NCI-H2196 (cell line): ENCODE results near the gene FNTB.
"Not testable (repeated sequence)": the region's sequence is repeated elsewhere in the genome, so short reads cannot be mapped to it uniquely, and the experiment has no call there.

Source experiments
- DNase-seq: peaks from one replicate; lab custom pipeline; 2025; ENCODE audit not compliant: unreplicated experiment; lab: John Stamatoyannopoulos, UW

The FNTB gene

DNA sequence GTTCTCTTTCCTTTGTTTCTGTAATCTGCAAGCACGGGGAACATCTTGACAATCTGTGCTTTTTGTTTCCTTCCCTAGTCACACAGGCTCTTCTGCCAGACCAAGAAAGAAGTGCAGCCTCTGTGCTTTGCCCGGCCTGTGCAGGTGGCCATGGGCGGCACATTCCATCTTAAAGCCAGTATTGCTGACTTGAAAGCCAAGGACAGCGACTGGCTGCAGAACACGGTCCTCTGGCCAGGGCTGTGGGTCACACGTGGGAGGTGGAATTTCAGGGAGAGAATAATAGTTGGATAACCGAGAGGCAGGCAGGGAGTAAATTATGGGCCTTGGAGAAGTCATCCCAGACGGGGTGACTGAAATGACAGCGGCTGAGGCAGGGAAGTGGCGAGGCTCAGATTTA lies 24.8 kb downstream of the FNTB start:
- DNase-seq: no peak

DNA sequence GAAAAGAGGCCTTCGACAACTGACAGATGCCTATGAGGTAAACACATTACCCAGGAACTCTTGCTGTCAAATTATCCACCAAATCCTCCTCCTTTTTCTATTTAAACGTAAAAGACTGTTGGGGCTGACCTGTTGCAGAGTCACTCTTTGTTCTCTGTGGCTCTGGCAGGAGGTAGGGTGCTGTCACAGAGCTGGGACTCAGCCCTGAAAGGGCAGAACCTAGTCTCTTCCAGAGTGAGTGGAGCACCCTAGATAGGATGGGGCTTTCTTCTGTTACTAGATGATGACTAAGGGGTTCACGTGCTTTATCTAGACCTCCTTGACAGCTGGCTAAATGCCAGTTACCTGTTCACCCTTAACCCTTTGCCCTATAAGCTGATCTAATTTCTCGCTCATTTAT lies 25.7 kb downstream of the FNTB start:
- no peak for DNase-seq

DNA sequence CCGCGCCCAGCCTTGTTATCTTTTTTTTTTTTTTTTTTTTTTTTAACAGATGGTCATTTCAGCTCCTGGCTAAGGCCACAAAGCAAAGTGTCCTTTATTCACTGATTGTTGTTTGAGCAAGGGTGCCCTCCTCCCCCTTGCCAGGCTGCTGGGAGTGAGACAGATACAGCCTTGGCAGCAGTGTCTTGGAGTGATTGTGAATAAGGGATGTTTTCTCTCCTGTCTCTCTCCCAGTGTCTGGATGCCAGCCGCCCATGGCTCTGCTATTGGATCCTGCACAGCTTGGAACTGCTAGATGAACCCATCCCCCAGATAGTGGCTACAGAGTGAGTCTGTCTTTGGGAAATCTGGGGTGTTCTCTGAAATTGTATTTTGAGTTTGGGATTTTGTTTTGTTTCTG lies 28.7 kb downstream of the FNTB start:
- no peak for DNase-seq

DNA sequence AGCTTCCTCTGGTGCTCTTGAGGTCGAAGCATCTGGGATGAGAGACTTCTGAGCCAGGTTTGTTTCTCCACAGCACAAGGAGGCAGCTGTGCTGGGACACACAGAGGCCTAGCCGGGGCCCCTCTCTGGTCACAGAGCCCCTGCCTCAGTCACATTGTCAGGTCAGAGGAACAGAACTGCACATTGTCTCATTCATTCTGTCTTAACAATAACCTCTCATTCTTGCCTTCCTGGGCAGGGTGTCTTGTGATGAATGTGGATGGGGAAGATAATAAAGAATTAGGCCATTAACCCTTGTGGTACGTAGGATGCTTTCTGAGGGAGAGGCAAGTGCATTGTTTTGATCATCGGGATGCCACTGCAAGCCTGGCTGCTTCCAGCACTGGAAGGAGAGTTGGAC lies 29.8 kb downstream of the FNTB start:
- DNase-seq: no peak

DNA sequence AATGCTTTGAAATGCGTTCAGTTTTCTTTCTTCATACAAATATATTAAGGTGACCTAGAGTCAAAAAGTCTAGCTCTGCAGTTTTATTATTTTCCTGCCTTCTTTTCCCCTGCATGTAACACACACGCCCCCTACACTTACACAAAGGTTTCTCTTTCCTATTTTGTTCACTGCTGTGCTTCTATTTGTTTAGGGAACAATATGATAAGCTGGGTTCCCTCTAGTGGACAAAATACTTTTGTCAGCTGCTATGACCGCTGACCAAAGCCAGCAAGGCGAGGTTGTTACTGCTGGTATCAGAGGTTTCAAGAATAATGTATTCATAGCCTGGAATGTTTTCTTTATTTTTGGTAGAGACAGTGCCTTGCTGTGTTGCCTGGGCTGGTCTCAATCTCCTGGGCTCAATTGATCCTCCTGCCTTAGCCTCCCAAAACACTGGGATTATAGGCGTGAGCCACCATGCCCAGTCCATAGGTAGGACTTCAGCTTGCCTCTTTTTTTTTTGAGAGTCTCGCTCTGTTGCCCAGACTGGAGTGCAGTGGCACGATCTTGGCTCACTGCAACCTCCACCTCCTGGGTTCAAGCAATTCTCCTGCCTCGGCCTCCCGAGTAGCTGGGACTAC lies 33.4 kb downstream of the FNTB start:
- peak; percentile 70 for DNase-seq

DNA sequence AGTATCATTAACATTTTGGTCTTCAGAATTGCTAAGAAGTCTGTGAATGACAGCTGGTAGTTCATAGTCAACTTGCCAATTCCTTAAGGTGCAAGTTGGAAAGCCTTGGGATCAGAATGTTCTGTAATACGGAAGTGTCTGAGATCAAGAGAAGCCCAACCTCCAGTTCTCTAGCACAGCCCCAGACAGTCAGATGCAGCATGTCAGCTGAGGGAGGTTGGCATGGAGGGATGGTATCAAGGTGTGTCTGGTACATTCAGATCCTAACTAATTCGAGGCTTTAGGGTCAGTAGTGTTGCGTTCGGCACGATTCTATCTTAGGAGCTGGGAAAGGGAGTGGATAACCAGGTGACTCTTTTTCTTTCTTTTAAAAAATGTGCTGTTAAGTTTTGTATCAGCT lies 38.3 kb downstream of the FNTB start:
- DNase-seq: no peak

DNA sequence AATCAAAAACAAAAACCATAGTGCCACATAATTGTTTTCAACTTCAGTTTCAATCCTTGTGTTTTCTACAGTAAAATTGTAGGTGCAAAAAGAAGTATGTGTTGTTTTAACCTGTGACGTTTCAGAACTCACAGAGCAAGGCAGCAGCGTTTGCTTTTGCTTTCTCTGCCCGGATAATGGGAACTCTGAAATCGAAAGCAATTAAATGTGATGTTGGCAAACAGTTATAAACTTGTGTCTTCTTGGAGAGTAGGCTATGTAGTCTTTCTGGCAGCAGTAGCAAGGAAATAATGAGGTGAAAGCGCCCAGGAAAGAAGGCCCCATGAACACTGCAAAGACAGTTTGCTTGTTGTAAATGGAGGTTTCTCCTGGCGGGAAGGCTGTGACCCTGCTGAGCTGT lies 39.1 kb downstream of the FNTB start:
- DNase-seq: no peak

DNA sequence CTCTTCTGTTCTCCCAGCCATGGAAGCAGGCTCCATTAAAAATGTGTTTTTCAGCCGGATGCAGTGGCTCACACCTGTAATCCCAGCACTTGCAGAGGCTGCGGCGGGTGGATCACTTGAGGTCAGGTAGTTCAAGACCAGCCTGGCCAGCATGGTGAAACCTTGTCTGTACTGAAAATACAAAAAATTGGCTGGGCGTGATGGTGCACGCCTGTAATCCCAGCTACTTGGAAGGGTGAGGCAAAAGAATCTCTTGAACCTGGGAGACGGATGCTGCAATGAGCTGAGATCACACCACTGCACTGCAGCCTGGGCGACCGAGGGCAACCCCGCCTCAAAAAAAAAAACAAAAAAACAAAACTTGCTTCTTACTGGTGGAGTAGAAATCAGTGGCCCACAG lies 39.8 kb downstream of the FNTB start:
- no peak for DNase-seq

DNA sequence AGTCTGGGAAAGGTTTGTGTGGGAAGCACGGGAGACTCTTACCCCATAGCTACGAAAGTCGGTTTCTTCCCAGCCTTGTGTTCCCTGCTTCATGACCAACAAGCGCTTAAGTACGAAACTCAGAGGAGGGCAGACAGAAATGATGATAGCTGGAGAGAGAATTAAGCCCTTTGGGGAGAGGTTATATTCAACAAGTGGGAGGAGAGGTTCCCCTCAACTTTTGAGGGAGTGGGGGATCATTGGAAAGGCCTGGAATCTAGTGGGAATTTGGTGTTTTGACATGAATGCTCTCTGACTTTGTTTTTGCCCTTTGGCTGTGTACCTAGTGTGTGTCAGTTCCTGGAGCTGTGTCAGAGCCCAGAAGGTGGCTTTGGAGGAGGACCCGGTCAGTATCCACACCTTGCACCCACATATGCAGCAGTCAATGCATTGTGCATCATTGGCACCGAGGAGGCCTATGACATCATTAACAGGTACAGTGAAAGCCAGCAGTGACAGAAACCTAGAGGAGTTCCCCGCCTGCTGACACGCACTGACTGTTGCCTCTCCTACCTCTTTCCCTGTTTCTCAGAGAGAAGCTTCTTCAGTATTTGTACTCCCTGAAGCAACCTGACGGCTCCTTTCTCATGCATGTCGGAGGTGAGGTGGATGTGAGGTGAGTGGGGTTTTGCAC lies 40.6 kb downstream of the FNTB start:
- DNase-seq: no peak

DNA sequence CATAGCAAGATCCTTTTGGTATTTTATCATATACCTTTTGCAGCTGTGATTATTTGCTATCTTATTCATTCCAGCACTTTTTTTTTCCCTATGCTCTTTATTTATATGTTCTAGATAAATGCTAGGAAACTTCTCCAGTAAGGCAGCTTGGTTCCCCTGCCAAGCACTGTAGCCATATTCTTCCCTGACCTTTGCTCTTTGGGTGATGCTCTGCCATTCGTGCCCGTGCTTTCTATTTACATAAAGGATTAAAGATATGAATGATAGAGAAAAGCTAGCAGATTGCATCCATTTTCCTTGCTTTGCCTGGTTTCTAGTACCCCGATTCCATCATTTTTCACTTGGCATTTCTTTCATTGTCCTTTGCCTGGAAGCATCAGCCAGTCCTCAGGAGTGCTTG lies 42.2 kb downstream of the FNTB start:
- DNase-seq: no peak

DNA sequence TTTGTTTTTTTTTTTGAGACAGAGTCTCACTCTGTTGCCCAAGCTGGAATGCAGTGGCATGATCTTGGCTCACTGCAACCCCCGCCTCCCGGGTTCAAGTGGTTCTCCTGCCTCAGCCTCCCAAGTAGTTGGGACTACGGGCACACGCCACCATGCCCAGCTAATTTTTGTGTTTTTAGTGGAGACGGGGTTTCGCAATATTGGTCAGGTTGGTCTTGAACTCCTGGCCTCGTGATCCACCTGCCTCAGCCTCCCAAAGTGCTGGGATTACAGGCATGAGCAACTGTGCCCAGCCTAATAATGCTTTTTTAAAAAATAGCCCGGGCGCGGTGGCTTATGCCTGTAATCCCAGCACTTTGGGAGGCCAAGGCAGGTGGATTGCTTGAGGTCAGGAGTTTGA lies 44.6 kb downstream of the FNTB start:
- not testable (repeated sequence) for DNase-seq

DNA sequence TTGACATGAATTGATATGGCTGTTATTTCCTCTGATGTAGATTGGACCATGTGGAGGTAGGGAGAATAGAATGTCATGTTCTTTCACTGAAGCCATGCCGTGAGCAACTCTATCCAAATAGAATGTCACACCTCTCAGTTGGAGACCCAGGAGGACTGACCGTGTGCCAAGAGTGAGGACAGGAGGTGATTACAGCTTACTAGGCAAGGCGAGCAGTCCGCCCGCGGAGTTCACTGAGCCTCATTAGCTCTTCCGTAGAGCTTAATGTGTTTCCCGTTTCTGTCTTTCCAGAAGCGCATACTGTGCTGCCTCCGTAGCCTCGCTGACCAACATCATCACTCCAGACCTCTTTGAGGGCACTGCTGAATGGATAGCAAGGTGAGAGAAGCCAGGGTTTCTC lies 45.6 kb downstream of the FNTB start:
- no peak for DNase-seq

DNA sequence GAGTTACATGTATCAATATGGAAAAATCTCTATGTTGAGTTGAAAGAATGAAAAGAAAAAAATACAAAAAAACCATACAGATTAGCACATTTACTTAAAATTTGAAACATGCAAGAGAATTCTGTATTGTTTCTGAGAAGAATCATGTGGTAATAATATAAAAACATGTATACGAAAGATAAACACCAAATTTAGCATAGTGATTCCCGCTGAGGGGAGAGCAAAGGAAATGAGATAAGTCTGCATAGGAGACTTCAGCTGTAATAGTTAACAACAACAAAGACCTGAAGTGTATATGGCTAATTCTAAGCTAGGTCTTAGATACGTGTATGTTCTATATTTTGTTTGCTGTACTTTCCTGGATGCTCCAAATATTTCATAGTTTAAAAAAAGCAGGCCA lies 46.5 kb downstream of the FNTB start:
- DNase-seq: no peak

DNA sequence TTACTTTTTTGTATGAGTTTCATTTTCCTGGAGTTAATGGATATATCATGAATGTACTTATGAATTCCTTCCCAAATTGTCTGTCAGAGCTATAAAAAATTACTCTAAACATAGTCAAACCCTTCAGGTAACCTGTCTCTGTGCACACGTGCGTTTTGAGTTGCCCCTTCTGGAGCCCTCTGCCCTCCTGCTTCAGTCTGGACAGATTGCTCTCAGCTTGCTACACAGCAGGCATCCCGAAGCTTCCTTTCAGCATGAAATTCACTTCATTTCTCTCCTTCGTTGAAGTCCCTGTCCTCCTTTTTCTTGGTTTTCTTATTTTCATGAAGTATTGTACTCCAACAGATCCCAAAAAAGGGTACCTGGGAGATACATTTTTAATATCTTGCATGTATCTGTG lies 47.3 kb downstream of the FNTB start:
- no peak for DNase-seq

DNA sequence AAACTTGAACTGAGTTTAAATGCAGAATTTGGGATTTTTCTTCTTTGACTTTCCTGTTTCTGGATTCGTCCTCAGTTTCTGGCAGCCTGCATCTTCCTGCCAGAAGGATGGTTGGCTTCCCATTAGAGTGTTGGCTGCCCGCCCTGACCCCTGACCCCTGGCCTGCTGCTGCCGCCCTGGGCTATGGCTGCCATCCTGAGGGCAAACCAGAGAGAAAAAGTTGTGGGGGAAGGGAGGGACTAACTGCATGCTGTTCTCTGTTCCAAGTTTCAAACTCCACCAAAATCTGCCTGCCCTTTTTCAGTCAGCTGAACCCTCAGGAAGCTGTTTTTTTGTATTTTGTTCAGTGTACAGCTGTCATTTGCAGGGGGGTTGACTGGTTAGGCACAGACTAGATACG lies 48.4 kb downstream of the FNTB start:
- DNase-seq: peak; percentile 52

DNA sequence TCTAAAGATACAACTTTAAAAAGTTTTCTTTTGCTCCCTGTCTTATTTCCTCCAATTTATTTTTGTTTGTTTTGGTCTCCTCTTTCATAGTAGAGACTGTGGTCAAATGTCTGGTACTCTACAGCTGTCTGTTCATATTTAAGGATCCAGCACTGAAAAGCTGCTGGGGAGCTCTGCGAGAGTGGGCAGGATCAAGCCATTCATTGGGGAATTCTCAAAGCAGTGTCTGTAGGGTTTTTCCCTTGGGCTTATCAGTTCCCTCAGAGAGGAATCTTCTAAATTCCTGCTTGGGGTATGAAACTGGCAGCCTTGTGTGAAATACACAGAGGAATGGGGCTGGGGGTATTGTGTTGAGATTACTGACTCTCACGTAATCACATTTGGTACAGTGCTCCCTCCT lies 52.3 kb downstream of the FNTB start:
- DNase-seq: no peak

DNA sequence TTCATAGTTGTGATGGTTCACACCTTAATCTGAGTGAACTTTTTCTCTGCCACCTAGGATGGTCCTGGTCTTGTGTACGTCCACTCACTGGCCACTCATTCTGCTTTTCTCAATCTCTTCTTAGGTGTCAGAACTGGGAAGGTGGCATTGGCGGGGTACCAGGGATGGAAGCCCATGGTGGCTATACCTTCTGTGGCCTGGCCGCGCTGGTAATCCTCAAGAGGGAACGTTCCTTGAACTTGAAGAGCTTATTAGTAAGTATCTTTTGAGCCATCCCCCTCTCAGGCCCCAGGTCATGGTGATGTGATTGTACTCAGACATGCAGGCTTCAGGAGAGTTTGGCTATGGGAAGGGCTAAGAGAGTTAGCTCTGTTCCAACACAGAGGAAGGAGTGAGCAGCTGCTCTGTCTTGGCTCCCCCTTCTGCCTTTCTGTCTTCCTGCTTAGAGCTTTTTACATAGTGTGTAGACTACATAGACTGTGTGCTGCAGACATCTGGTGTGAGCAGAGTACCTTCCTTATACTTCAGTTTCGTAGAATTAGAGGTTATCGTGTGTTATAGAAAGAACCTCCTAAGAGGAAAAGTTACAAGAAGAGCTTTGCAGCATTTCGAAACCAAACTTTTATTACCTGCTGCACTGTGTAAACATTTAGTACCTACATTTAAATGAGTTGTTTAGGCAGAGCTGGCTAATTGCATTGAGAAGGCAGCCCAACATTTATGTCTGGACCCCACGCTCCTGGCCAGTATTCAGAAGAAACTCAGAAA lies 54.2 kb downstream of the FNTB start:
- DNase-seq: no peak

DNA sequence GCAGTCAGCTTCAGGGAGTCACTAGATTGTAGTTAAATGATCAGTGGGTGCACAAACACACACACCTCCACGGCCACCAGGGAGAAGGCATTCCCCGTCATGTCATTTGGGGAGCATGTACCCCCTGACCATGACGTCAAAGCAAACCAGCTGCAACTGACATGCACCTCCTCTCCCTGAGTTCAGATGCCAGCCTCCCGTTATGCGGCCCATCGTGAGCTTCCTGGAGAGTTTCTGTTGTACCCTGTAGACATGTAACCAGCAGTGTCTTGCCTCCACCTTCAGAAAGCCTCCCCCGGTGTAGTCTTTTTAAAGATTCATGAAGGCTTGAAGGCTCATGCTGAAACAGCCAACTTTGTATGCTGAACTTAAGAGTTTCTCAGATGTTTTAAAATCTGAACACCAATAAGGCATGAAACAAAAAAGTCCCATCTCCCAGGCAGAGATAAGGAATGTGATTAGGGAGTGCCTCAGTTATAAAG lies 54.8 kb downstream of the FNTB start:
- no peak for DNase-seq

DNA sequence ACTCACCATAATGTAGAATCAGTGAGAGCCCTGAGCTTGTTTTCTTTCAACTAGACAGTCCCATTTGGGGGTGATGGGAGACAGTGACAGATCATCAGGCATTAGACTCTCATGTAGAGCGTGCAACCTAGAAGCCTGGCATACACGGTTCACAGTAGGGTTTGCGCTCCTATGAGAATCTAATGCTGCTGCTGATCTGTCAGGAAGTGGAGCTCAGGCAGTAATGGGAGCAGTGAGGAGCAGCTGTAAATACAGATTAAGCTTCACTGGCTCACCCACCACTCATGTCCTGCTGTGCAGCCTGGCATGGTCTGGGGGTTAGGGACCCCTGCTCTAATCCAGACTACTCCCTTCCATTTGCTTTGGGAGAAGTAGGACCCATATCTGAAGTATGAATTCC lies 55.6 kb downstream of the FNTB start:
- no peak for DNase-seq

DNA sequence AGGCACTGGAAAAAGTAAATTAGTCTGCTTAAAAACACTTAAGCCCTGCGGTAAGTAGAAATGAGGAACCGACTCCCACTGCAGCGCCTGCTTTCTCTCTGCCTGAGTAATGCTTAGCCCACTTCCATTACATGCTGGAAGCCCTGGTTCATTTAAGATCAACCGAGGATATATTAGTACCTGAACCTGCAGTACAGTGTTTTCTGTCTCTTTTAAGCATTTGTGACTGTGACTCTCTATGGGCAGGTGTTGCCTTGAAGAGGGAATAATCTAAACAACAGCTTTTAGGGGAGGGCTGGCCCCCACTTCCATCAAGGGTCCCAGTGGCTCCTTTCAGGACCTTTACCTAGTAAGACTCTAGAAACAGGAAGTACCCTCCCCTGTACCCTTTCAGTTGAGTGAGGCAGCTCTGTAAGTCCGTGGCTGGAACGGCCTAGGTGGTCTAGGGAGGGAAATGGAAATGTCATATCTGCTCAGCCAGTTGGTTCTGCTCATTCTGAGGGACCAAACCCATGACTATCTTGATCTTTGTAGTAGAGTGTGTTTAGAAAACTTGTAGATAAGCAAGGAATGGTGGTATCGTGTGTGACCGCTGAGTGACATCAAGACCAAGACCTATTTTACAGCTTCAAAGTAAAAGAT lies 56.2 kb downstream of the FNTB start:
- no peak for DNase-seq

DNA sequence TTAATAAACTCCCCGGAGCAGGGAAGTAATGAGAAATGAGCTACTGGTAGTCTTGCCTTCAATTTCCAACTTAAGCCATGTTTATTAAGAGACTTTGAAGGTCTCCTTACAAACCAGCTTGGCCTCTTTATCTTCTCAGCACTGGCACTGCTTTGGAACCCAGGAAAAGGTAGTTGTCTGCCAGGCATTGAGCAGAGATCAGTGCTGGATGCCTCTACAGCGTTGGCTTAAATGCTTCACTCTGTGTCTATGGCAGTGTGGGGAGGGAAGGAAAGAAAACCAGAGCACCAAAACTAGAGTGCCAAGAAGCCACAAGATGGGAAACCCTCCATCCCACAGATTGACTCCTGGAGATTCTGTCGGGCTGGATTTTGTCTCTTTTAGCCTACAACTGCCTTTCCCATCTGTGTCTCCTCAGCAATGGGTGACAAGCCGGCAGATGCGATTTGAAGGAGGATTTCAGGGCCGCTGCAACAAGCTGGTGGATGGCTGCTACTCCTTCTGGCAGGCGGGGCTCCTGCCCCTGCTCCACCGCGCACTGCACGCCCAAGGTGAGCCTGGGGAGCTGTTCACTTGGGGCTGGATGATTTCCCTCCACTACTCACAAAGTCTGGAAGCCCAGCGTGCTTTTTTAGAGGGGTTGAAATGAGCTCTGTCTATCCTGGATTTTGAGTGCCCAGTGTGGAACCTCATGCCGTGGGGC lies 57.3 kb downstream of the FNTB start:
- no peak for DNase-seq
